Measurements from ENCODE around the gene MTHFD2.

Gene MTHFD2

DNA sequence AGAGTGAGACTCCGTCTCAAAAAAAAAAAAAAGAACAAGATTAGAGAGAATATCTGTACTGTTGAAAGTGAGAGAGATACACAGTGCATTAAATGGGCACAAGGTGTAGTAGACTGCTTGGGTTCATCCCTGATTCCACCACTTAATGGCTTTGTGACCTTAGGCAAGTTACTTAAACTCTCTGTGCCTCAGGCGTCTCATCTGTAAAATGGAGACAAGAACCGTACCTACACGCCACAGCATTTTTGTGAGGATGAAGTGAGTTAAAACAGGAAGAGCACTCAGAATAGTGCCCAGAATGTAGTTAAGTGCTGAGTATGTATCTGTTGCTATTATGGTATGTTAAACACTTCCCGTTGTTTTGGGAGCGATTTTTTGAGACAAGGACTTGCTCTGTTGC, 64.3 kb downstream of the MTHFD2 start:
- no peak for DNase-seq (ENCODE audit: low read depth, low spot score)

DNA sequence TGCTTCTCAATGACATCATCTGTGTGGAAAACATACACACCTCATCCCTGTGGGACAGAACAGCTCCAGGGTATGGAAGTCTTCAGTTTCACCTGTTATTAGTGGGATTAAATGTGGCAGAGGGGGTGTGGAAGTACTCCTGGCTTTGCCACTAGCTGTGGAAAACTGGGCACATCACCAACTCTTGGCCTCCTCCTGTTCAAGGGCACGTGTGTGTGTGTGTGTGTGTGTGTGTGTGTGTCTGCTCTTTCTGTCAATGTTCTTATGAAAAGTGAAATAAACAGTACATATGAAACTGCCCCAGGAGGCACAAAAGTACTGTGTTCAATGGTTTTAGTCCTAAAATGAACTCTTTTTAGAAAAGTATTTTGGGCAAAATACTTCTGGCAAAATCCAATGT, 65.9 kb downstream of the MTHFD2 start:
- DNase-seq (ENCODE audit: low read depth, low spot score), result no peak

DNA sequence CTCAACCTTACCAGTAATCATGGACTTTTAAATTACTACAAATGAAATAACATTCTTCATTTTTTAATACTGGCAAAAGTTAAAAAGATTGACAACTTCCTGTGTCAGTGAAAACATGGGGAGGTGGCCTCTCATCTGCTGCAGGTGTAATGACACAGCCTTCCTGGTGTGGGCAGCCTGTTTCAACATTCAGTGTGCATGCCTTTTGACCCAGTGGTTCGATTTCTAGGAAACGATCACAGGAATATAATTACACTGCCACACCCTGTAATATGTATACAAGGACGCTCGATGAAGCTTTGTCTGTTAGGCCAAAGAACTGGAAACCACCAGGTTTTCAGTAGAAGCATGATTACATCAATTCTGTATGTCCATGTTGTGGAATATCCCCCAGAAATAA, 68.7 kb downstream of the MTHFD2 start:
- peak; percentile 10 for DNase-seq (ENCODE audit: low read depth, low spot score)
